ENCODE data around the gene THRA. TPM values are rescaled to one million over a fixed set of nuclear protein-coding genes. Genes with fewer than 3 reads are reported as not detected.

Gene THRA
- 20.1 and 23.1 TPM in 2 replicates for polyA plus RNA-seq (2012; rRNA removed)
- polyA plus RNA-seq (2012; cell fraction: cytosol; rRNA removed) = 13.0 and 18.1 TPM in 2 replicates
- 13.7 and 14.4 TPM in 2 replicates for polyA plus RNA-seq (2012; cell fraction: nucleus; rRNA removed)

- TF ChIP-seq EZH2phosphoT487 (IDR thresholded peaks at IDR 0.05; ENCODE audit: borderline replicate concordance, low read depth) = no peak
- TF ChIP-seq CTCF (IDR thresholded peaks at IDR 0.05) = no peak
- peak; percentile 38; the same call in 1 of the 2 replicates for TF ChIP-seq RAD21 (IDR thresholded peaks at IDR 0.05; ENCODE audit: low read length)
- peak; percentile 33; the same call in 1 of the 2 replicates for TF ChIP-seq SMC3 (IDR thresholded peaks at IDR 0.05; ENCODE audit: low read depth, low read length)
- no peak for TF ChIP-seq TEAD4 (IDR thresholded peaks at IDR 0.05; ENCODE audit: borderline replicate concordance, insufficient read depth)
- TF ChIP-seq USF1 (IDR thresholded peaks at IDR 0.05; ENCODE audit: borderline replicate concordance, low read depth) = no peak
- no peak for TF ChIP-seq REST (IDR thresholded peaks at IDR 0.05; ENCODE audit: low read depth, low read length)
- no peak for TF ChIP-seq EP300 (IDR thresholded peaks at IDR 0.05; ENCODE audit: borderline replicate concordance in 1 of 2, low read depth in 1 of 2, low read length in 1 of 2)
- TF ChIP-seq RFX5 (IDR thresholded peaks at IDR 0.05; ENCODE audit: low read length) = no peak
- no peak for TF ChIP-seq SIN3A (IDR thresholded peaks at IDR 0.05; ENCODE audit: borderline replicate concordance, low read depth, low read length)
- TF ChIP-seq MXI1 (IDR thresholded peaks at IDR 0.05; ENCODE audit: low read depth, low read length) = peak; percentile 7; the same call in 1 of the 2 replicates
- H3K9ac ChIP-seq = peak within 1 kb of the TSS; percentile 90
- H3K27ac ChIP-seq (ENCODE audit: low read depth in 2 of 2, low read length in 1 of 2) = peak within 1 kb of the TSS in 1 of 2 experiments; percentile 81; a peak in 2 of 4 replicates
- no peaks in the 10 kb centered on the region for H4K20me1 ChIP-seq (ENCODE audit: insufficient read depth)
- H3K9me3 ChIP-seq = no peaks in the 10 kb centered on the region
- ChIA-PET POLR2A (interaction anchor here (1.4 to 2.0 kb wide), 3 partner anchors 8 to 50 kb away, joined by 4 to 9 read pairs (median 5); partner anchors contain the start of gene MED24), CTCF (interaction anchor here (0.7 to 12.8 kb wide), 25 partner anchors 8 to 228 kb away, joined by 3 to 160 read pairs (median 4); partner anchors contain the start of genes MED24 and NR1D1)
- H3K4me3 ChIP-seq (ENCODE audit: low read depth in 2 of 2, low read length in 1 of 2) = peak within 1 kb of the TSS; percentile 77 to 94
- peak within 1 kb of the TSS; percentile 95 for H3K4me2 ChIP-seq
- H3K36me3 ChIP-seq (replicated peaks in 1 of 2; ENCODE audit: control insufficient read depth in 1 of 2, insufficient read depth in 2 of 2, low read length in 1 of 2) = no peaks in the 10 kb centered on the region
- H3K27me3 ChIP-seq (ENCODE audit: insufficient read depth) = no peaks in the 10 kb centered on the region
- 20% methylated on average over 19 of the region's 83 CpGs for WGBS (ENCODE audit: low lambda C conversion rate)
- peaks cover 3% of the 10 kb centered on the region for H3F3A ChIP-seq (replicated peaks; ENCODE audit: insufficient read depth)
- no peaks in the 10 kb centered on the region for H3K9me2 ChIP-seq
- DNase-seq = peak; percentile 95
- peaks cover 26% of the 10 kb centered on the region; the same call in 1 of the 2 replicates for H3K79me2 ChIP-seq (ENCODE audit: insufficient read depth)
- peak within 1 kb of the TSS; percentile 88 for H2AFZ ChIP-seq (ENCODE audit: low read depth)
- H3K4me1 ChIP-seq (ENCODE audit: control insufficient read depth in 1 of 2, insufficient read depth in 2 of 2, low read depth in 1 of 2, low read length in 1 of 2) = peaks cover 13 to 32% of the 10 kb centered on the region in 2 experiments; a peak in 3 of 4 replicates
These were observed at the start of gene THRA for GRCh38 chr17:40062329-40063186. TSS of gene THRA (plus strand) at chr17:40062965. CDS start at chr17:40074489, 11,524 bp downstream.

Data from SK-N-SH (cell line).